ENCODE data around the gene PSMF1.

- TF ChIP-seq REST (IDR thresholded peaks at IDR 0.05; ENCODE audit: insufficient read depth in 1 of 2, low read depth in 2 of 2, low read length in 2 of 2) (0 out of 4 replicates have a peak, but pooled peaks of 1 of the 2 experiments have one; percentile 44), POLR2AphosphoS5 (IDR thresholded peaks at IDR 0.05; ENCODE audit: low read depth, low read length) (peak; percentile 89), TAF1 (IDR thresholded peaks at IDR 0.05; ENCODE audit: borderline replicate concordance, insufficient read depth, low read length) (peak; percentile 77; the same call in 1 of the 2 replicates)
These were observed at the start of gene PSMF1 for GRCh38 chr20:1118336-1119127.

Measured in PFSK-1 (cell line).